Hepatocyte (in vitro differentiated cells): Measurements from ENCODE around the gene SMIM44. TPM values are rescaled to one million over a fixed set of nuclear protein-coding genes. Genes with fewer than 3 reads are reported as not detected.

Experiments used
- DNase-seq: peaks from one replicate; pipeline ENCODE4 v3.0.0-alpha.2; 2016; ENCODE audit warnings: low spot score
- H2AFZ ChIP-seq: fragments of 200-600 bp; sonication (generic); 2 replicates; pipeline ENCODE4 v1.6.0; 2016; ENCODE audit warnings: antibody characterized with exemption, mild to moderate bottlenecking
- H3K27ac ChIP-seq: fragments of 200-600 bp; sonication (generic); 2 replicates; pipeline ENCODE4 v1.5.1; 2016; ENCODE audit warnings: mild to moderate bottlenecking
- H3K27me3 ChIP-seq: fragments of 200-600 bp; sonication (generic); 2 replicates; pipeline ENCODE4 v1.6.1; 2016
- H3K36me3 ChIP-seq: fragments of 200-600 bp; sonication (generic); replicated peaks from 2 replicates; pipeline ENCODE4 v1.5.1; 2016; ENCODE audit warnings: low read depth; ENCODE audit not compliant: insufficient read depth
- H3K4me1 ChIP-seq: fragments of 200-600 bp; sonication (generic); 2 replicates; pipeline ENCODE4 v1.5.1; 2016; ENCODE audit warnings: mild to moderate bottlenecking, moderate library complexity; ENCODE audit not compliant: insufficient read depth
- H3K4me2 ChIP-seq: fragments of 200-600 bp; sonication (generic); 2 replicates; pipeline ENCODE4 v1.6.0; 2016
- H3K4me3 ChIP-seq: fragments of 200-600 bp; sonication (generic); 2 replicates; pipeline ENCODE4 v1.5.1; 2016; ENCODE audit warnings: mild to moderate bottlenecking
- H3K79me2 ChIP-seq: fragments of 200-600 bp; sonication (generic); 2 replicates; pipeline ENCODE4 v1.6.0; 2017; ENCODE audit warnings: mild to moderate bottlenecking
- H3K9me2 ChIP-seq: fragments of 200-600 bp; sonication (generic); replicated peaks from 2 replicates; pipeline ENCODE4 v1.6.0; 2017; ENCODE audit warnings: mild to moderate bottlenecking; ENCODE audit not compliant: insufficient read depth
- H3K9me3 ChIP-seq: fragments of 200-600 bp; sonication (generic); 2 replicates; pipeline ENCODE4 v1.5.1; 2016; ENCODE audit warnings: low read depth, mild to moderate bottlenecking
- H4K20me1 ChIP-seq: fragments of 200-600 bp; sonication (generic); 2 replicates; pipeline ENCODE4 v1.6.0; 2016; ENCODE audit warnings: mild to moderate bottlenecking; ENCODE audit not compliant: insufficient read depth, poor library complexity, severe bottlenecking
- EZH2 ChIP-seq: fragments of 200-600 bp; sonication (generic); IDR thresholded peaks from 2 replicates; pipeline ENCODE4 v1.6.1; 2016; ENCODE audit warnings: antibody characterized with exemption, mild to moderate bottlenecking, borderline replicate concordance
- EZH2phosphoT487 ChIP-seq: fragments of 200-600 bp; sonication (generic); IDR thresholded peaks from one replicate; pipeline ENCODE4 v1.6.1; 2018; ENCODE audit warnings: antibody characterized with exemption, mild to moderate bottlenecking, low read depth, moderate library complexity; ENCODE audit not compliant: unreplicated experiment, severe bottlenecking
- WGBS: methylation state at CpG from one replicate; pipeline ENCODE4 v1.1.6; 2016; ENCODE audit warnings: low lambda C conversion rate; ENCODE audit errors: missing lambda C conversion rate; 5-methylcytosine and 5-hydroxymethylcytosine counted together
- polyA plus RNA-seq: library from polyadenylated mRNA; unstranded; fragments of >200 nt; fragmentation: Nextera tagmentation; extraction: Ambion mirVana; gene quantifications from 2 replicates; pipeline ENCODE4 v1.2.1, GENCODE V29; 2016
- total RNA-seq: library from RNA; depleted of rRNA; stranded (reverse); fragments of >200 nt; gene quantifications from 2 replicates; pipeline ENCODE4 v1.2.3, GENCODE V29; 2014
- TF ChIP-seq, protein P1 (sequence below): fragments of 200-600 bp; sonication (generic); IDR thresholded peaks from 2 replicates; pipeline ENCODE4 v1.5.1; 2016; ENCODE audit warnings: antibody characterized with exemption, mild to moderate bottlenecking; ENCODE audit not compliant: poor library complexity

SMIM44 gene
- total and polyA plus RNA-seq, 2 experiments from 2014 or later = not detected

GRCh38 chr19:3468211-3468610, 15.0 kb downstream of the SMIM44 start:
- no peak overlapping the region for H3K4me2 ChIP-seq
- no peak overlapping the region for H3K4me3 ChIP-seq
- H3K36me3 ChIP-seq = no peaks in the 10 kb centered on the region
- no peak for DNase-seq
- H4K20me1 ChIP-seq = no peaks in the 10 kb centered on the region
- no peak overlapping the region for H3K27ac ChIP-seq
- no peaks in the 10 kb centered on the region for H3K79me2 ChIP-seq
- WGBS = 90% methylated on average over 3 of the region's 3 CpGs
- H3K9me2 ChIP-seq = no peaks in the 10 kb centered on the region
- H2AFZ ChIP-seq = no peak overlapping the region
- TF ChIP-seq EZH2phosphoT487 (no peak), EZH2 (no peak)
- peaks cover 14% of the 10 kb centered on the region for H3K27me3 ChIP-seq
- no peaks in the 10 kb centered on the region for H3K9me3 ChIP-seq
- peaks cover 22% of the 10 kb centered on the region for H3K4me1 ChIP-seq

DNA sequence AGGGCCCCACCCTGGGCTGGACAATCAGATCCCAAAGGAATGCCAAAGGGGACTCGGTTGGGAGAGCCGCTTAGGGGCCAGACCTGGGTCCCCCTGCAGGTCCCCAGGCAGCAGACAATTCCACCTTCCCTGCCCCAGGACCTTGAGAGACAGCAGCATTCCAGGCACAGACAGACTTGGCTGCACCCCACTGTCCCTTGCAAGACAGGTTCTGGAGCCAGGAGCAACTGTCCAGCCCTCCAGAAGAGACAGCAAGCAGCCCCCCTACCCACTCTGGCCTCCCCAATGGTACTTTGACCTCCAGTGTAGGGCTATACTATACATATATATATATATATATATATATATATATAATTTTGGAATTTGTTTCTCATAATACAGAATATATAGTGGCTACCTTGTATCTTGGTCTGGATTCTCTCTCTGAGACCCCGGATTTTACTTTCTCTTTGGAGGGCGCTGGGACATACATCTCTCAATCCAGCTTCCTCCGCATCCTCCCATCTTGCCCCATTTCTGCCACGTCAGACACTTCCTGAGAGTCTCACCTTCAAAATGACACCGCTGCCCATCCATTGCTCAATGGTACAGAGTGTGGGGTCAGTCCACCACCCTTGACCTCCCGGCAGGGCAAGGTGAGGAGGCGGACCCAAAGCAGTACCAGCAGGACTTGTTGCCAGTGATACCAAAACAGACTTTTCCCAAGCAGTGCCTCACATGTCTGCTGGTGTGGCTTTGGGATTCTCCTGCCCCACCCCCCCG, 15.6 kb downstream of the SMIM44 start:
- H3K9me2 ChIP-seq = no peaks in the 10 kb centered on the region
- TF ChIP-seq, protein P1, sequence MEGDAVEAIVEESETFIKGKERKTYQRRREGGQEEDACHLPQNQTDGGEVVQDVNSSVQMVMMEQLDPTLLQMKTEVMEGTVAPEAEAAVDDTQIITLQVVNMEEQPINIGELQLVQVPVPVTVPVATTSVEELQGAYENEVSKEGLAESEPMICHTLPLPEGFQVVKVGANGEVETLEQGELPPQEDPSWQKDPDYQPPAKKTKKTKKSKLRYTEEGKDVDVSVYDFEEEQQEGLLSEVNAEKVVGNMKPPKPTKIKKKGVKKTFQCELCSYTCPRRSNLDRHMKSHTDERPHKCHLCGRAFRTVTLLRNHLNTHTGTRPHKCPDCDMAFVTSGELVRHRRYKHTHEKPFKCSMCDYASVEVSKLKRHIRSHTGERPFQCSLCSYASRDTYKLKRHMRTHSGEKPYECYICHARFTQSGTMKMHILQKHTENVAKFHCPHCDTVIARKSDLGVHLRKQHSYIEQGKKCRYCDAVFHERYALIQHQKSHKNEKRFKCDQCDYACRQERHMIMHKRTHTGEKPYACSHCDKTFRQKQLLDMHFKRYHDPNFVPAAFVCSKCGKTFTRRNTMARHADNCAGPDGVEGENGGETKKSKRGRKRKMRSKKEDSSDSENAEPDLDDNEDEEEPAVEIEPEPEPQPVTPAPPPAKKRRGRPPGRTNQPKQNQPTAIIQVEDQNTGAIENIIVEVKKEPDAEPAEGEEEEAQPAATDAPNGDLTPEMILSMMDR = no peak
- no peak for TF ChIP-seq EZH2phosphoT487
- no peak for TF ChIP-seq EZH2
- no peak overlapping the region for H2AFZ ChIP-seq
- H3K27ac ChIP-seq = no peak overlapping the region
- no peaks in the 10 kb centered on the region for H3K79me2 ChIP-seq
- 87% methylated on average over 9 of the region's 10 CpGs for WGBS
- H3K4me3 ChIP-seq = no peak overlapping the region
- no peaks in the 10 kb centered on the region for H4K20me1 ChIP-seq
- no peak for DNase-seq
- H3K27me3 ChIP-seq = peaks cover 20% of the 10 kb centered on the region
- H3K36me3 ChIP-seq = no peaks in the 10 kb centered on the region
- no peaks in the 10 kb centered on the region for H3K9me3 ChIP-seq
- peaks cover 21% of the 10 kb centered on the region for H3K4me1 ChIP-seq
- no peak overlapping the region for H3K4me2 ChIP-seq

GRCh38 chr19:3466635-3467034, 16.6 kb downstream of the SMIM44 start:
- WGBS = 90% methylated on average over 9 of the region's 9 CpGs
- peaks cover 21% of the 10 kb centered on the region for H3K4me1 ChIP-seq
- no peak overlapping the region for H3K4me2 ChIP-seq
- no peak overlapping the region for H2AFZ ChIP-seq
- no peak overlapping the region for H3K4me3 ChIP-seq
- no peaks in the 10 kb centered on the region for H4K20me1 ChIP-seq
- H3K27ac ChIP-seq = no peak overlapping the region
- H3K79me2 ChIP-seq = no peaks in the 10 kb centered on the region
- H3K27me3 ChIP-seq = peaks cover 23% of the 10 kb centered on the region
- no peaks in the 10 kb centered on the region for H3K36me3 ChIP-seq
- H3K9me3 ChIP-seq = no peaks in the 10 kb centered on the region
- no peak for DNase-seq
- TF ChIP-seq, protein P1 = no peak
- TF ChIP-seq EZH2phosphoT487 (no peak), EZH2 (no peak)
- no peaks in the 10 kb centered on the region for H3K9me2 ChIP-seq

- no peak for DNase-seq
- H3K27ac ChIP-seq = no peak overlapping the region
- H2AFZ ChIP-seq = no peak overlapping the region
- peaks cover 21% of the 10 kb centered on the region for H3K4me1 ChIP-seq
- H3K36me3 ChIP-seq = no peaks in the 10 kb centered on the region
- H3K9me3 ChIP-seq = no peaks in the 10 kb centered on the region
- no peaks in the 10 kb centered on the region for H4K20me1 ChIP-seq
- no peak overlapping the region for H3K4me2 ChIP-seq
- H3K9me2 ChIP-seq = no peaks in the 10 kb centered on the region
- peaks cover 23% of the 10 kb centered on the region for H3K27me3 ChIP-seq
- WGBS = 40% methylated on average over 5 of the region's 7 CpGs
- no peak for TF ChIP-seq EZH2phosphoT487
- TF ChIP-seq EZH2 = no peak
- no peaks in the 10 kb centered on the region for H3K79me2 ChIP-seq
- no peak overlapping the region for H3K4me3 ChIP-seq
Measured at GRCh38 chr19:3465552-3465951, 17.7 kb downstream of the SMIM44 start.
